DMS 273 treated with DMSO at 0.1 percent for 48 hours (cell line): Measurements from ENCODE around the gene SERPINA9.
"Not testable (repeated sequence)": the region's sequence is repeated elsewhere in the genome, so short reads cannot be mapped to it uniquely, and the experiment has no call there.

Experiments used
- DNase-seq: peaks from one replicate; lab custom pipeline; 2025; lab: John Stamatoyannopoulos, UW

The SERPINA9 gene

DNA sequence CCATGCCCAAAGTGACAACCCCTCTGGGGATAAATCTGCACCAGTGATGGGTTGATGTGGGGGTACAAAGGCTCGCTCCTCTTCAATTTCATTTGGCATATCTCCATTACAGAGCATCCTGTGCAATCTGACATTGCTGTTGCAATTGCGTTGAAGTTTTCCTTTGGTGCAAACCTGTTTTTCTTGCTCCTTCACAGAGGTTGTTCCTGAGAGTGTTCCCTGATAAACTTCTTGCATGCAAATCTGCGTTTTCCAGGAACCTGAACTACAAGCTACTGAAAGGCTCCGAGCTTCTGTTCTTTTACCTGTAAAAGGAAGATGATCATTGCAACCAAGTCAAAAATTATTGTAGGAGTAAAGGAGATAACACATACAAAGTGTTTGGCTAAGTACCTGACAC lies 49.5 kb downstream of the SERPINA9 start:
- DNase-seq, result no peak

DNA sequence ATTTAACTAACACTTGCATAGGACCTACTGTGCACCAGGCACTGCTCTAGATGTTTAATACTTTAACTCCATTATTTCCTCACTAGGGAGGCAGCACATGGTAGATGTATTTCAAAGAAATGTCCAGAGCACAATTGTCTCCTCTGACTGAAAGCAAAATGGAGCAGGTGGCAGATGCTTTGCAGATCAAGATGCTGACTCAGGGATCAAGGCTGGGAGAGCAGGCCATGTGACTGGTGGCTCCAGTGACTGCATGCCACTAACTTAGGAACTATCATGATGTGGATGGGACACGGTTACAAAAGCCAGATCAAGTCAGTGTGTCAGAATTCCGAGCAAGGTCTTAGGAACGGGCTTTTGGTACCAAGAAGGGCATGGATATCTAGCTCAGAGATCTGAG lies 51.6 kb downstream of the SERPINA9 start:
- DNase-seq, result no peak

DNA sequence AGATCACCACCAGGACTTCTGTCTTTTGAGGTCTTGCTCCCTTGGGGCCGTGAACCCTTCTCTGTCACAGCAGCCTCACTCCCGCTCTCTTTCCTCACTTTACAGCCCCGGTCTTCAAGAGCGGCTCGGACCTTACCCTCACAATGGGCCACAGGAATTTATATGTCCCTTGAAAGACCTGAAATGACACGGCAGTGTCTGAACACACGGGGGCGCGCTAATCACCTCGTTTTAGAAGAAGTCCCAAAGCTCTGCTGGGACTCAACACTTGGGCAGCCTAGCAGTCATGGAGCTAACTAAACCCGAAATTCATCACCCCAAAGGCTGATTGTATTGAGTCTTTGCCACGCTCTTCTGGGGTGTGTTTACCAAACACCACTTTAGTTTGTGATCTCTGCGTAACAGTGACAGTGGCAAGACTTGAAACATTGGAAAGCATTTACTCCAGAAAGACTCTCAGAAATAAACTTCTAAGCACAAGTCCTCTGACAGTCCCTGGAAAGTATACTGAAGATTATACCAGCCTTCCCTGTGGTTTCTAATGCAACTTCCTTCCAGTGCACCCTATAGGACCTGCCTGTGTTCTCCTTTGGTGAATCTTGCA lies 52.4 kb downstream of the SERPINA9 start:
- peak; percentile 6 for DNase-seq

DNA sequence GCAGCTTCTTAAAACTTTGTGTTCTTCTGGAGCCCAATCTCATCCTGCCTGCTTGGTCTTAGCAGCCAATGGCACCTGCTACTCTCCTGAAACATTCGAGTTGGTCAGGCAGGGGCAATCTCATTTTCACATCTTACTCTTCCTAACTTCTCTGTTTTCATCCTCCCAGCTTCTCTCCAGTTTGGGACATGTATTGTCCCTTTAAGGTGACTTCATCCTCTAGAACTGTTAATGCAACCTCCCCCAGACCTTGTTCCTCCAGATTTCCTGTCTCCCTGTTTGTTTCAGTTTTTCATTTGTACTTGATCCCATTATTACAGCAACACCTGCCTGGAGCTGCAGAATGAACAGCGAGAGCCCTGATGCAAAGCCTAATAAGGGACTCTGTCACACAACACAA lies 54.7 kb downstream of the SERPINA9 start:
- DNase-seq, result no peak

DNA sequence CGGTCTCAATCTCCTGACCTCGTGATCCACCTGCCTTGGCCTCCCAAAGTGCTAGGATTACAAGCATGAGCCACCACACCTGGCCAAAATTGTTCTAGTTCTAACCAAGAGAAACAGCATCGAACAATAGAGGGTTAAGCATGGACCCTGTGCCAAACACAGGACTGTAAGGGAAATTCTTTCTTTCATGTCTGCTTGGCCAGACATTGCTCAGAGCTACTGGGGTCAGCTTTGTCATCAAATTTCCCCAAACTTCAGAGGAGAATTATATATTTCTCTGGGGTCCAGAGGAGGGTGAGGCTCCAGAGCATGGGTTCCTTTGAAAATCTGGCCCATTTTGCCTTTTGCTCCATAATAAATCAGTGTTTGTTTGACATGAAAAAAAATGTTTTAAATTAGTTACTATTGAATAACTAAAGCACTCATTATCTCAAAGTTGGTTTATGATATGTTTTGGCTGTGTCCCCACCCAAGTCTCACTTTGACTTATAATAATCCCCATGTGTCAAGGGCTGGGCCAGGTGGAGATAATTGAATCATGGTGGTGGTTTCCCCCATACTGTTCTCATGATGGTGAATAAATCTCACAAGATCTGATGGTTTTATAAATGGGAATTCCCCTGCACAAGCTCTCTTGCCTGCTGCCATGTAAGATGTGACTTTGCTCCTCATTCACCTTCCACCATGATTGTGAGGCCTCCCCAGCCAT lies 58.3 kb downstream of the SERPINA9 start:
- DNase-seq, result not testable (repeated sequence)
